GM18861 (cell line): Measurements from ENCODE around the gene GRB10.
"Not testable (repeated sequence)": the region's sequence is repeated elsewhere in the genome, so short reads cannot be mapped to it uniquely, and the experiment has no call there.

Source experiments
- ATAC-seq: cut with Tn5 transposase; IDR thresholded peaks from one replicate; pipeline ENCODE4 v1.9.1; 2021; ENCODE audit not compliant: unreplicated experiment

Gene GRB10

GRCh38 chr7:50745336-50745735, 37.4 kb downstream of the GRB10 start:
- no peak for ATAC-seq

GRCh38 chr7:50743893-50744292, 38.8 kb downstream of the GRB10 start:
- no peak for ATAC-seq

DNA sequence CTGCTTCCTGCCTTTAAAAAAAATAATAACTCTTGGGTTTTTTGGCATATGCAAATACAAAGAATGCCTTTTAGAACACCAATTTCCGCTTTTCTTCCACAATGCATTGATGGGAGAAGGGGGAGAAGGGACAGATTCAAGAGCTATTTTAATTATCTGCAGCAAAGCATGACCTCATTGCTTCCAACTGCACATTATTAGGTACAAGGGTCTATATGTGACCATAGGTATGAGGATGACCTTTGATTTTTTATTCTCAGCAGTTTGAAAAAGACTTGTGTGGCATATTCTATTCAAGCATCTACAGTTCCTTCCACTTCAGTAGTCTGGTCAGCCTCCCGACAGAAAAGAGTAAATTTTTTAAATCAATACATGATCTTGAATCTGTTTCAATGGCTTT, 39.7 kb downstream of the GRB10 start:
- ATAC-seq = no peak

GRCh38 chr7:50742401-50742800, 40.3 kb downstream of the GRB10 start:
- no peak for ATAC-seq

DNA sequence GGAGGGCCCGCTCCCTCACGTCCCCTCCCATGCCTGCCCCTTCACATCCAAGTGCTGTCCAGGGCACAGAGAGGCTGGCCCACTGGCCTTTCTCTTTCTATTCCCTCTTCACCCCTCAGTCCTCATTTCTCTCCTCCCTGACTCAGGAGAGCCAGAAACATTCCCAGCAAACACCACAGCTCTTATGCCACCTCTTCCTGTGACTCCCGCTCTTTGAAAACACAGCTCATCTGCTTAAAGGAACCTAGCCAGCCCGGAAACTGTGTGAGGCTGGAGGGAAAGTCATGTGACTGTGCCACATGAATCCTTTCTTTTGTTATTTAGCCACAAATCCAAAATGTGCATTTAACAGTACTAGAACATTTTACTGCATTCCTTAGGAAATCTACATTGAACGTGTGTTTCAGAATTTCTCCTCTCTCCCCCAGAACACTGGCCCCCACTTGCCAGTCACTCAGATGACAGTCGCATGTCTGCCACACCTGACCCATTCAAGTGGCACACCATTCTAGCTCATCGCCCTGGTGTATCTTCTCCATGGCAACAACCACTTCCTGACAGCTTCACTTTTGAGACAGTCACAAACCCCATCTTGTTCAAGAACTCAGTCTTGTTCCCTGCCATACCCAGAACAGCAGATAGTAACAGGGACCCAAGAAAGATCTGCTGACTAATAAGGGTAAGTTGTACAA, 42.8 kb downstream of the GRB10 start:
- ATAC-seq = peak; percentile 43

- no peak for ATAC-seq
Measured at GRCh38 chr7:50738932-50739331, 43.8 kb downstream of the GRB10 start.

DNA sequence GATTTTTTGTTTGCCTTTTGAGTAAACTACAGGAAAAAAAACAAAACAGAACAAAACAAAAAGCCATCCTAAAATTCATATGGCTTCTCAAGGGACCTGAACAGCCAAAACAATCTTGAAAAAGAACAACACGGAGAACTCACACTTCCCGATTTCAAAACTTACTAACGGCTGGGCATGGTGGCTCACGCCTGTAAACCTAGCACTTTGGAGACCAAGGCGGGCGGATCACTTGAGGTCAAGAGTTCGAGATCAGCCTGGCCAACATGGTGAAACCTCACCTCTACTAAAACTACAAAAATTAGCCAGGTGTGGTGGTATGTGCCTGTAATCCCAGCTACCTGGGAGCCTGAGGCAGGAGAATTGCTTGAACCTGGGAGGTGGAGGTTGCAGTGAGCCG, 46.9 kb downstream of the GRB10 start:
- not testable (repeated sequence) for ATAC-seq

- ATAC-seq = no peak
Measured at GRCh38 chr7:50735333-50735732, 47.4 kb downstream of the GRB10 start.

- ATAC-seq = no peak
Measured at GRCh38 chr7:50734246-50734645, 48.5 kb downstream of the GRB10 start.

GRCh38 chr7:50733552-50733951, 49.1 kb downstream of the GRB10 start:
- no peak for ATAC-seq

GRCh38 chr7:50731703-50732582, 50.8 kb downstream of the GRB10 start:
- ATAC-seq = no peak

GRCh38 chr7:50730446-50731400, 52.0 kb downstream of the GRB10 start:
- peak; percentile 57 for ATAC-seq

DNA sequence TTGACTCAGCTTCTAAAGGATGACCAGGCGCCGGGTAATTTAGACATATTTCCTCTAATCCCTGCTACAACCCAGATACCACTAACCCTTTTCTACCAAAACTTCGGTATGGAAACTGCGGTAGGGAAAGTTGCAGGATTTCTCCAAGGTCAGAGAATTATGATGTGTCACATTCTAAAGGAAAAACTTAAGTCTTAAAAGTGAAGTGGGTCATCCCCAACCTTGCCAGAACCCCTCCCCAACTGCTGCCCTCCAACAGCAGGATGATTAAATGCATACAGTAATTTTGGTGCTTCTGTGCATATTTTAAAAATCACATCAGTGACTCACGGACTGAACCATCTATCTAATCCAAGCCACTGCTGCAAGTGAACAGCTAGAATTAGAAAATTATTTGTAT, 52.7 kb downstream of the GRB10 start:
- ATAC-seq = no peak

DNA sequence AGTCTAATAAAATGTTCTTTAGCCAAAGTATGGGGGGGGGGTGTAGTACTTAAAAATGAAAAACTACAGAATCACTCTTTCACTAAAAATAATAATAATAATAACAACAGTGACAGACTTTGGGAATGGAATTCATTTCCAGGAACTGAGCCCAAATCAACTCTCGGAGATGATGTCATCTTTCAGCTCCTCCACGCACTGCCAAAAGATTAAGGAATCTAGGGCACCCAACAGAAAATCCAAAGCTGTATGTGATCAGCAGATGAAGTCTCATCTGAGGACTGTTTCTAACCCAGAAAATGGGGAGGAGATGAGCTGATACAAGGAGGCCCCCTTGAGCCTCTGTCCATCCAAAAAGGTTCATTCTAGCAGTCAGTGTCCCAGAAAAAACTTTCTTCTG, 54.5 kb downstream of the GRB10 start:
- no peak for ATAC-seq

DNA sequence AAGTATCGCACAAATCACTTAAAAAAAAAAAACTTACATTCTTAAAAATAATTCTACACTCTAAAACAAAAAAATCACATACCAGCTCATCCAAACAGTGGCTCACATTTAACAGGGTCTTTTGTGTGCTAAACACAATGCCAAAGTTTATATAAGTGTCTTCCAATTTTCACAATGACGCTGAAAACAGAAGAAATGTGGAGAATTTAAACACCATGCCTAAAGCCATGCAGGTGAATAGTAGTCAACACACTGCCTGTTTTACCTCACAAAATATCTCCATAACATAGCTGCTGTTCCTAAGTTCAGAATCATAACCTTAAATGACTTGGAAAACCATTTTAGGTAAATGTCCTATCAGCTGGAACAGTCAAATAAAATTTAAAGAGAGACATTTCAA, 55.0 kb downstream of the GRB10 start:
- ATAC-seq = no peak

- ATAC-seq = no peak
Measured at GRCh38 chr7:50727072-50727471, 55.6 kb downstream of the GRB10 start.

- no peak for ATAC-seq
Measured at GRCh38 chr7:50725774-50726173, 56.9 kb downstream of the GRB10 start.

DNA sequence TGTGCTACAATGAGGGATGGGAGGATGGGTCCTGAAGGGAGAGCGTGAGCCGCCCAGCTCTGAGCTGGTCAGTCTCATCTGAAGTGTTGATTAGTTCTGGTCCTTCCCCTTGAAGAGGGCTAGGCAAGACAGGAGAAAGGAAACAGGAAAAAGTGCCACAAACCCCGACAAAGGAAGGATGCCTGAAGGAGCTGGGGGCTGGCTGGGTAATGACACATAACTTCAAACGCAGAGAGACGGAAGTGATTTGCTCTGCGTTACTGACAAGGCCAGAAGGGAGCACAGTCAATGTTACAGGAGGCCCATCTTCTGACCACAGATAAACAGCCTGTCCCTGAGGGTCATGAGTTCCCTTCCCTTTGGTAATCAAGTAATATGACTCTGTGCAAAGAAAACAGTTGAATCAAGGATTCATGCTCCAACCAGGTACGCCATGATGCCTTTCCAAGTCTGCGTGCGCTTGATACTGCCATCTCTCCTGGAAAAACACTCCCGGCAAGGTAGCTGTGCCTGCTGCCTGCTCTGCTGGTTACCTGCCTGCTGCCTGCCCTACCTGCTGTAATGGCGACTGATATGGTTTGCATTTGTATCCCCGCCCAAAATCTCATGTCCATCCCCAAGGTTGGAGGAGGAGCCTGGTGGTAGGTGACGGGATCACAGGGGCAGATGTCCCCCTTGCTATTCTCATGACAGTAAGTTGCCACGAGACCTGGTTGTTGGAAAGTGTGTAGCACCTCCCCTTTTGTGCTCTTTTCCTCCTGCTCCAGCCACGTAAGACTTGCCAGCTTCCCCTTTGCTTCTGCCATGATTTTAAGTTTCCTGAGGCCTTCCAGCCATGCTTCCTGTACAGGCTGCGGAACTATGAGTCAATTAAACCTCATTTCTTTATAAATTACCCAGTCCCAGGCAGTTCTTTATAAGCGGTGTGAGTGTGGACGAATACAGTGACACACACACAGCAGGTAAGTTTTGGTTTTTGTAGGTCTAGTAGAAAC, 57.9 kb downstream of the GRB10 start:
- ATAC-seq = no peak

- ATAC-seq = no peak
Measured at GRCh38 chr7:50723888-50724287, 58.8 kb downstream of the GRB10 start.

- ATAC-seq = no peak
Measured at GRCh38 chr7:50723173-50723572, 59.5 kb downstream of the GRB10 start.
